ENCODE data around the gene SPIRE1.

GRCh38 chr18:12534820-12535219, 123.1 kb downstream of the SPIRE1 start:
- TF ChIP-seq CTCF (IDR thresholded peaks at IDR 0.05): no peak
- TF ChIP-seq POLR2A (IDR thresholded peaks at IDR 0.05): no peak
- no peak for TF ChIP-seq POLR2AphosphoS5 (IDR thresholded peaks at IDR 0.05)

Data from prostate gland (tissue), 2 donors.